ENCODE results near the gene CNN2.
A peak's percentile ranks its signal among the peaks of the same experiment; 100 is the strongest.

The CNN2 gene

GRCh38 chr19:1068009-1069001, 41.9 kb downstream of the CNN2 start:
- DNase-seq (ENCODE audit: low read depth in 1 of 2, low spot score in 1 of 2): peak; percentile 81 to 88
- H3K4me3 ChIP-seq (replicated peaks; ENCODE audit: insufficient read depth, low read length): peak overlapping the region; percentile 88
- TF ChIP-seq REST (IDR thresholded peaks at IDR 0.05; ENCODE audit: insufficient replicate concordance, low read depth) (no peak), POLR2AphosphoS5 (IDR thresholded peaks at IDR 0.05; ENCODE audit: low read depth) (peak; percentile 76)

GRCh38 chr19:1069009-1069779, 42.8 kb downstream of the CNN2 start:
- peak overlapping the region; percentile 98 for H3K27ac ChIP-seq (replicated peaks)
- TF ChIP-seq CTCF (IDR thresholded peaks at IDR 0.05; ENCODE audit: insufficient read depth, low read length) (no peak), POLR2AphosphoS5 (IDR thresholded peaks at IDR 0.05; ENCODE audit: low read depth) (peak; percentile 78), SPI1 (IDR thresholded peaks at IDR 0.05; ENCODE audit: borderline replicate concordance, low read depth) (peak; percentile 97), GABPA (IDR thresholded peaks at IDR 0.05; ENCODE audit: low read depth) (no peak; the same call in 1 of the 2 replicates), REST (IDR thresholded peaks at IDR 0.05; ENCODE audit: insufficient replicate concordance, low read depth) (peak; percentile 26)
- H3K27me3 ChIP-seq (ENCODE audit: insufficient read depth, poor library complexity, severe bottlenecking): no peaks in the 10 kb centered on the region

More at GRCh38 chr19:1068009-1069001, 41.9 kb downstream of the CNN2 start:
- Histone ChIP-seq H3K27ac (replicated peaks) (peak overlapping the region; percentile 98), H3K27me3 (ENCODE audit: insufficient read depth, poor library complexity, severe bottlenecking) (no peaks in the 10 kb centered on the region)

GRCh38 chr19:1070576-1070930, 44.1 kb downstream of the CNN2 start:
- TF ChIP-seq GABPA (IDR thresholded peaks at IDR 0.05; ENCODE audit: low read depth) (no peak), SPI1 (IDR thresholded peaks at IDR 0.05; ENCODE audit: borderline replicate concordance, low read depth) (no peak), POLR2AphosphoS5 (IDR thresholded peaks at IDR 0.05; ENCODE audit: low read depth) (no peak), CTCF (IDR thresholded peaks at IDR 0.05; ENCODE audit: insufficient read depth, low read length) (no peak), REST (IDR thresholded peaks at IDR 0.05; ENCODE audit: insufficient replicate concordance, low read depth) (no peak)
- no peak overlapping the region for H3K4me3 ChIP-seq (replicated peaks; ENCODE audit: insufficient read depth, low read length)
- no peak overlapping the region for H3K27ac ChIP-seq (replicated peaks)
- DNase-seq (ENCODE audit: low read depth in 1 of 2, low spot score in 1 of 2): no peak
- H3K27me3 ChIP-seq (ENCODE audit: insufficient read depth, poor library complexity, severe bottlenecking): no peaks in the 10 kb centered on the region

More at GRCh38 chr19:1069009-1069779, 42.8 kb downstream of the CNN2 start:
- peak overlapping the region; percentile 88 for H3K4me3 ChIP-seq (replicated peaks; ENCODE audit: insufficient read depth, low read length)
- peak; percentile 90 to 96 for DNase-seq (ENCODE audit: low read depth in 1 of 2, low spot score in 1 of 2)

All from HL-60 (cell line).